Fibroblast of lung (primary cell): ENCODE measurements around the gene C10orf67.

ENCODE experiments used
- CTCF ChIP-seq, 2 donors: IDR thresholded peaks in 1 of 2; conservative IDR thresholded peaks in 1 of 2; 1 replicate in 1 of 2; 2 replicates in 1 of 2; pipeline ENCODE4 v1.5.1; 2011 to 2012; ENCODE audit warnings: low read length in 2 of 2, control low read depth in 1 of 2, inconsistent platforms in 1 of 2, low read depth in 1 of 2, mild to moderate bottlenecking in 1 of 2
- EZH2 ChIP-seq: IDR thresholded peaks from 2 replicates; pipeline ENCODE4 v1.5.1; 2012; ENCODE audit warnings: low read length, control low read depth, mild to moderate bottlenecking; ENCODE audit errors: missing control alignments

GRCh38 chr10:23197416-23197861, 147.2 kb downstream of the C10orf67 start:
- no peak for TF ChIP-seq CTCF (conservative IDR thresholded peaks at IDR 0.05 in 1 of 2, IDR thresholded peaks at IDR 0.05 in 1 of 2; ENCODE audit: low read depth in 1 of 2, low read length in 2 of 2)
- TF ChIP-seq EZH2 = no peak
